GM19025 (cell line): ENCODE data around the gene ANGPTL2.
"Not testable (repeated sequence)": the region's sequence is repeated elsewhere in the genome, so short reads cannot be mapped to it uniquely, and the experiment has no call there.

ENCODE experiments used
- ATAC-seq: cut with Tn5 transposase; IDR thresholded peaks from one replicate; pipeline ENCODE4 v1.9.1; 2021; ENCODE audit warnings: mild to moderate bottlenecking, low read depth, moderate library complexity; ENCODE audit not compliant: unreplicated experiment

The ANGPTL2 gene

DNA sequence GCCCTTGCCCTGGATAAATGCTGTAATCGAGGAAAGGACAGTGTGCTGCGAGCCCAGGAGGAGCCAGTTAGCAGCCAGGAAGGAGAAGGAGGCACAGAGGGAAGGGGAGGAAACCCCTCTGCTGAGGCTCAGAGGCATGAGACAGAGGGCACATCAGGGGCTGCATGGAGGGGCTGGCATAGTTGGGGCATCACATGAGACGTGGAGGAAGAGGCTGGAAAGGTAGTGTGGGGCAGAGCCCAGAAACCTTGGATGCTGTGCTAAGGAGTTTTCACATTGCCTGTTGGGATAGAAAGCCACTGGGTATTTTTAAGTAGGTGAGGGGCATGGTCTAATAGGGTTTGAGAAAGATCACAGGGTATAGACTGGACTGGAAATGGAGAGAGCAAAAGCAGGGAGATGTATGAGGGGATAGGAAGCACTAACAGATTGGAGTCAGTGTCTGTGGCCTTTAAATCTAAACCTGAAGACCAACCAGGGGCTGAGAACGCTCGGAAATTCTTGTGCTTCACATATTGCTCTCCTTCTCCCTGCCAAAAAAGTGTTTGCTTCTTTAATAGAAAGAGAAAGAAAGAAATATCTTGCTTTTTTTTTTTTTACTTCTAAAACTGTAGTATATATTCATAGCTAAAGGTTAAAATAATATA, 33.0 kb upstream of the ANGPTL2 start:
- ATAC-seq = no peak

DNA sequence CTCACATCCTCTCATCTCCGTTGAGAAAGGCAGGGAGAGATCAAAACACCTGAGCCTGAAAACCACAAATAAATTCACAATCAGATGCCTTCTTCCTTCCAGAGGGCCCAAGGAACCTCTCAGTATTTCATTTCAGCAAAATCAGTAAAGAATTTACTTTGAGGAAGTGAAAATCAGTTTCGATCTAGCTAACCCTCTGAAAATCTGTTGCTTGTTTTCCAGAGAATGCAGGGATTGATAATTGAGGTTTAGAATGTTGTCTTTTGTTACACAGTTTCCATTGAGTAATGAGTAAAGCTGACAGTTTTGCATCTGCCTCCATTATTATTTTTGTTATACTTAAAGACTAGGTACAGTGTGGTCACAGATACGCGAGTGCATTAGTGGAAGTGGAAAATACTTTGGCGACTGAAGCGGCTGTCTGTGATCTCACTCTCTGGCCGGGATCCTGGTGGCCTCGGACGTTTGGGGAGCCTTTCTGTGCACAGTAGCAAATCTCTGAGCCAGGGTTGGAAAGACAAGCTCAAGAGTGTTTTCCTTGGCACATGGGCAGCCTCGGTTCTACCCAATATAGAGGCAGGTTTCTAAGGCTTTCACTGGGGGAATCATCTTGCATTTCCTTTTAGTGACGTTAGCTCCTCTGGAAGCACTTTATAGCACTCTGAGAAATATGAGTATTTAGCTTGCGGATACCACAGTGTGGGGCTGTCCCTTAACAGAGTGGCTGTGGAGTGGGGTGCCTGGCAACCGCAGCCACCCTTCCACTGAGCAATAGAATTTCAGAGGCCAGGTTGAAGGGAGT, 32.2 kb upstream of the ANGPTL2 start:
- no peak for ATAC-seq

DNA sequence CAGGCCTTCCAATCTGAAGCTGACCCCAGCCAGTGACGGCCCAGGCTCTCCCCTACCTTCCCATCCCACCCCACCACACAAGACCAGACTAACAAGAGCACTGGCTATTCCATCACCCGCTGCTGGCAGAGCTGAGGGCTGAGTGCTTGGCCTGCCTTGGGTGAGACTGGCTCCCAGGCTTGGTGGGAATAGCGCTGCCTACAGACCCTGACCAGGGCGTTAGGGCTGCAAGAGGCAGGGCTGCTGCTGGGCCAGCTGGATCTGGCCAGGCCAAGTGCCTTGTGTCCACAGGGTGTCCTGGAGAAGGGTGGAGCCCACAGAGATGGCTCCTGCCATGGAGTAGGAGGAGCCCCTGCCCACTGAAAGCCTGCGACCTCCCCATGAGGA, 31.6 kb upstream of the ANGPTL2 start:
- ATAC-seq = no peak

DNA sequence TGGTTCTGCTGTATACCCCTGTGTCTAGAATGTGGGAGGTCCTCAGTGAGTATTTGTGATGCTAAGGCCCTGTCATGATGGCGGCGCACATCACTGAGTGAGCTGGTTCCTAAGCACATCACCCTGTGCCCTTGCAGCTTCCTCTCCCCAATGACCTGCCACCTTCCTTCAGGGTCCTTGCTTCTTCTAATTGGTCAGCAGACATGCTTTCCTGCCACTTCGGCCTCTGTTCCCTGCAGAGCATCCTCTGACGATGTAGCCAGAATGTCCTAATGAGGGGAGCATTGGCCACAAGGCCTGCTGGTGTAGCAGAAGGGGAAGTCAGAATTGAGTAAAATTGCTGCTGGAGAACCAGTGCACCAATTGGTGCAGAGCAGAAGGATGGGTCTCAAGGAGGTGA, 31.1 kb upstream of the ANGPTL2 start:
- ATAC-seq = no peak

DNA sequence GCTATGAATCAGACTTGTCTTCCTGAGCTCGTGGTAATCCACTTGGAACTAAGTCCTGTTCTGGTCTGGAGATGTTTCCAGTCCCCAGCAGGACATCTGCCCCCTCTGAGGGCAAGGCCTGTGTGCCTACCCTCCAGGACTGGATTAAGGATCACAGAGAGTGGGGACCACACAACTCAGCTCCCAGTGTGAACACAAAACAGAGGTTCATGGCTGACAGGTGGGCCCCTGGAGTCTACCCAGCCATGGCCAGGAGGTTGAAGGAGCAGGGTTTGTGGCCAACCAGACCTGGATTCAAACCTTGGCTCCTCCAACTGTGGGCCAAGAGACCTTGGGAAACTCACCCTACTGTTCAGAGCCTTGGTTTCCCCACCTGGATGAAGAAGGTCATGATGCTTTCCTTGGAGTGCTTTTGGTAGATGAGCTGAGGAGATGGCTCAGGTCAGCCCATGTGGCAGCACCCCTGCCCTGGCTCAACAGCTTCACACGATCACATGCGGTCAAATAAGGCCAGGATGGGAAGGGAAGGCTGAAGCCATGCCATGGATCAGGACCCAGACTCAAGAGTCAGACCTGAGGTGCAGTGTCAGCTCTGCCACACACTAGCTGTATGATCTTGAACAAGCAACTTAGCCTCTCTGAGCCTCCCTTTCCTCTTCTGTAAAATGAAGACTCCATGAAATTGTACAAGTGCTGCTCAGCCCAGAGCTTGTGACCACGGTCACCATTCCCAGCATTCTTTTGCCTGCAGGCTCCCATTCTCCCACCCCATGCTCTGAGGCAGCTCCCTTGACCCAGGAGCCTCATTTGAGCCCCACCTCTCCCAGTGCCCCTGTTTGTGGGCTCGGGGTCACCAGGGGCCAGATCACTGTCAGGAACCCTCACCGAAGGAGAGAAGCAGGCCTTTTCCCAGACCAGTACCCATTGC, 27.3 kb upstream of the ANGPTL2 start:
- no peak for ATAC-seq

DNA sequence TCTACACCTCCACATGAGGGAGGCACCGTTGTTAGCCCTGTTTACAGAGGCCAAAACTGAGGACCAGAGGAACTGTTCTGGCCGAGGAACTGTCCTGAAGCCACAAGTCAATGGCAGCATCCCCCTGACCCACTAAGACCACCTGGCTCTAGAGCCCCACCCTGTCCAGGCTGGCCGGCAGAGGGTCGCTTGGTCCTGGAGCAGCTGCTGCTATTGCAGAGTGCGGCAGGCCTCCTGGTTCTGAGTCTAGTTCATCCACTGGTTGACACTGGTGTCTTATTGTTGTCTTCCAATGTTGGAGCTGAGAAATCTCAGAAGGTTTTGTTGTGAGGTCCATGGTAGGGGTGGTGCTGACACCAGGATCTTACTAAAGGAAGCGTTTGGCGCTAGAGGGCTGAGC, 26.6 kb upstream of the ANGPTL2 start:
- ATAC-seq = no peak

DNA sequence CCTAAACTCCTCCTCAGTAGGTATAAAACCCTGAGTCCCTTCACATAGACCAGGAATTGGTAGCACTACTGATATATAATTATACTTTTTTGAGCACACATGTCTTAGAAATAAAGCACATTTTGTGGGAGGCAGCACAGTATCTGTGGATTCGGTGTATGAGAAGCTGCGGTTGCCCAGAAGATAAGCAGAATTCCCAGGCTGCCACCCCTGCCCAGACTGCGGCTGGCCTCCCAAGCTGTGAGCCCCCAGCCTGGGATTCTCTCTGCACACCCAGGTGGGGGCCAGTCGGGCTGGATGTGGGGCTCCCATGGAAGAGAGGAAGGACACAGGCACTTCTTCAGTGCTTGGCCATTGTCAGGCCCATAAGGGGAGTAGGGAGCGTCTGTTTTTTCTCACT, 25.6 kb upstream of the ANGPTL2 start:
- no peak for ATAC-seq

DNA sequence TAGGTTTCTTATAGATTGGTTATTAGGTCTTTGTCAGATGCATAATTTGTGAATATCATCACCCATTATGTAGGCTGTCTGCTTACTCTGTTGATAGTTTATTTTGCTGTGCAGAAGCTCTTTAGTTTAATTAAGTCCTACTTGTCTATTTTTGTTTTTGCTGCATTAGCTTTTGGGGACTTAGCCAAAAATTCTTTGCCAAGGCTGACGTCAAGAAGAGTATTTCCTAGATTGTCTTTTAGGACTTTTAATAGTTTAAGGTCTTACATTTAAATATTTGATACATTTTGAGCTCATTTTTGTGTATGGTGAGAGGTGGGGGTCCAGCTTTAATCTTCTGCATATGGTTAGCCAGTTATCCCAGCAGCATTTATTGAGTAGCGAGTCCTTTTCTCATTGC, 24.8 kb upstream of the ANGPTL2 start:
- no peak for ATAC-seq

DNA sequence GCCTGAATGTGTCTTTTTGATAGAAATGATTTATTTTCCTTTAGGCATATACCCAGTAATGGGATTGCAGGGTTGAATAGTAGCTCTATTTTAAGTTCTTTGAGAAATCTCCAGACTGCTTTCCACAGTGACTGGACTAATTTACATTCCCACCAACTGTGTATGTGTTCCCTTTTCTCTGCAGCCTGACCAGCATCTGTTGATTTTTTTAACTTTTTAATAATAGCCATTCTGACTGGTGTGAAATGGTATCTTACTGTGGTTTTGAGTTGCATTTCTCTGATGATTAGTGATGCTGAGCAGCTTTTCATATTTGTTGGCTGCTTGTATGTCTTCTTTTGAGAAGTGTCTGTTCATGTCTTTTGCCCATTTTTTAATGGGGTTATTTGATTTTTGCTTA, 24.4 kb upstream of the ANGPTL2 start:
- ATAC-seq = not testable (repeated sequence)

DNA sequence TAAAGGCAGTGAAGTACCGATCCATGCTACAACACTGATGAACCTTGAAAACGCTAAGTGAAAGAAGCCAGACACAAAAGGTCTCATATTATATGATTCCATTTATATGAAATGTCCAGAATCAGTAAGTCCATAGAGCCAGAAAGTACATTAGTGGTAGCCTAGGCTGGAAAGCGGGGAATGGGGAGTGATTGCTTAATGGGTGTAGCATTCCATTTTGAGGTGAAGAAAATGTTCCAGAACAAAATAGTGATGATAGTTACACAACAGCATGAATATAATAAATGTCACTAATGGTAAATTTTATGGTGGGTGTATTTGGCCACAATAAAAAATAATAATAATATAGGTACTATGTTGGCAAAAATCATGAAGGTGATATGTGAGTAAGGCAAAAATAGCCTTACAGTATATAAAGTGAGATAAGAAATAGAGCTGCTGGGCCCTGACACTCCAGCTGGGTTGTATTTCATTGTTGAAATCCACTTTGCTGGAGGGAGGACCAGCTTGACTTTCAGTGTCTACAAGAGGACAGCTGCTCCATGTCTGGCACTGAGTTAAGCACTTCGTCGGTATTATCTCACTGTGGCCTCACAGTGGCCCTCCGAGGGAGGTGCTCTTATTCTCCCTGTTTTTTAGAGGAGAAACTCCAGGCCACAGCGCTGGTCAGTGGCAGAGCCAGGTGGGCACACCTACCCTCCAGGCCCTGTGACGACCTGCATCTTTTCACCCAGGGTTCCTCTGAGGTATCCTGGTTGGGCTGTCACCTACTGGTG, 22.4 kb upstream of the ANGPTL2 start:
- no peak for ATAC-seq

DNA sequence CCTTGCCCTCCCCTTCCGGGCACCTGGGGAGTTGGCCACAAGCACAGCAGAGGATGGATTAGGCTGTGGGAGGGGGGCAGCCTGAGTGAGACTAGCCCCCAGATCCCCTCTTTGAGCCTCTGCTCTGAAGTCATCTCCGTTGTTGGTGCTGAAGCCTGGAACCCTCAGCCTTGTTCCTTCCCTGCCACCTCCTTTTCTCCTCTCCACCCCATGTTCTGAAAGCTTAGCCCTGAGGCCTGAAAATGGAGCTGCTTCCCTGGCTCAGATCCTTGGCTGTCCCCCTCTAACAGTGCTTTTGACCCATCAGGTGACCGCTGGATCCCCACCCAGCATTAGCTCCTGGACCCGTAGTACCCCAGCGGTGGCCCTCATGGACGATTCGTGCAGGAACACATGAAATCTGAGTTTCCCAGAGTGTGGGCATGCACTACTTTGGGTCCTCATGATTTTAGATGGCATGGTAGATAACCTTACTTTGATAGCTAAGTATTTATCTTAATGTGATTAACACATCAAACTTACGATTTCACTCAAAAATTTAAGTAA, 21.6 kb upstream of the ANGPTL2 start:
- ATAC-seq = no peak

DNA sequence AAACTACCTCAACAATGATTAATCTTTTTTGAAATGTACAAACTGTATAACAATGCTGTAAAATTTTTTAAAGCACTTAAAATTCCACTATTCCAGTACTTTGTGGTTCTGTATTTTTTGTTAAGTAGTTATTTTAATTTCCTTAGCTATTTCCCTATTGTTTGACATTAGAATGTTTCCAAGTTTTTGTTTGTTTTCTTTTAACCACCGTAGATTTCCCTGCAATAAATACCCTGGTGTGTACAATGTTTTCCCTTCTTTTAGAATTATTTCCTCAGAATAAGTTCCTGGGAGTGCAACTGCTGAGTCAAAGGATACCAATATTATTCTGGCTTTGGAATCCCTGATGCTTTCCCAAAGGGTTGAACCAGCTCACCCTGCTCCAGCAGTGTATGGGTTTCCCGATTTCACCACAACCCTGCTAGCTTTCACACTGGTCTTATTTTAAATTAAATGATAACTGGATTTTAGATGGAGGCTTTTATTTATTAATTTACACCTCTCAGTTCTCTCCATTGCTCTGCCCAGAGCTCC, 20.6 kb upstream of the ANGPTL2 start:
- no peak for ATAC-seq

DNA sequence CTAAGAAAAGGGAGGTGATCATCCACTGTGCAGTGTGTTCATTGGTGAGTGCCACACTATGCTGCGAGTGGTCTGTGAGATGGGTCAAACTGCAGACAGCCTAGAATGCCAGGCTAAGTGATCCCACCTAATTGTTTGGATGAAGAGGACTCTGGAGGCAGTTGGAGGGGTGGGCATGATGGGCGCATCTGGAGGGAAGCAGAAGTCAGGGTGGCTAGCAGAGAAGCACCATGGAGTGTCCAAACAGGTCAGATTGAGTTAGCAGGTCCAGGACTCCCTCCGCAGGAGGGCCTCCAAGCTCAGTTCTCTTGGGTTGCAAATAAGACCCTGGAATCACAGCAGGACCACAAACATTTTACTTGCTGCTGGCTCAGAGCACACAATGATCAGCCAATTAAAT, 19.9 kb upstream of the ANGPTL2 start:
- no peak for ATAC-seq

DNA sequence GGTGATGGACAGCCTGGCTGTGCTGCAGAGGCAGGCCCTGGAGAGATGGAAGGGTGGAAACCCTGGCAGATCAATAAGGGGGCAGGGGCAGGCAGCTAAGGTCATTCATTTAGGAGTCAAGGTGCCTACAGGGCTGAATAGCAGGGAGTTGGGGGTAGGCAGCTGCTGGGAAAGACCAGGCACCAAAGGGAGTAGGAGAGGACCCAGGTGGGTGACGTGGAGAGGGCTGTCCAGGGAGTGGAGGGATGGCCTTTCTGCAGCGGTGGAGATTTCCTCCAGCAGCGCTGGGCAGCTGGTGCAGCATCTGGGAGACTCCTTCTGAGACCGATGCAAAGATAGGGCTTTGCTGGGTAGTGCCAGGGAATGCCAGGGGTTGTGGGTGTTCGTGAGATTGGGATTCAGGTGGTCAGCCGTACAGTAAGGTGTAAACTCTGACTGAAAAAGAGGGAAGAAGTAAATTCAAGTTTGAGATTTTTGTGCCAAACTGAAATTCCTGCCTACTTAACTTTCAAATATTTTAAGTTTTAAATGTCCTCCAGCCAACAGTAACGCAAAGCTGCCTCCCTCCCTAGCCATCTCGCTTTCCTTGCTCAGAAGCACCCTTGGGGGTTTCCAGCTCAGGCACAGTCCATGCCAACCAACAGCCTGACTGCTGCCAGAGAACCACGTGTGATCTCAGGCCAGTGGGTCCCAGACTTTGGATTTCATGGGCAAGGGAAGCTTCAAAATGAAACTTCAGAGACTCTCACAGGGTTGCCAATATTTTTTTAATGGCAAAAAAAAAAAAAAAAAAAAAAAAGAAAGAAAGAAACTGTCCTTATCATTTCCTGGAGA, 18.6 kb upstream of the ANGPTL2 start:
- no peak for ATAC-seq

DNA sequence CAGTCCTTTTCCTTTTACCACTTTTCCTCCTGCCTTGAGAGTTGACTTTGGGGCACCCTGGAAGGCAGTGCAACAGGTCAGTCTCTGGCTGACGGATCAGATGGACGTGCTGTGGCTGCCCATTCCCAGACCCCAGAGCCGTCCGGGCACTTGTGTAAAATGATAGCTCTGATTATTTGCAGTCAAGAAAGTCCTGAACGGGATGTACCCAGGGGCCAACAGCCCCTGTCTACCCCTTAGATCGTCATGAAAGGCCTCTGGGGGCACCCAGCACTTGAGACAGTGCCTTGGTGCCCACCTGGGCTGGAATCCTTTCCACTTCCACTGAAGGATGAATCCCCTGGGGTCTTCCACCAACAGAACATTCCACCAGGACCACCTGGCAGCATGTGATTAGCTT, 17.7 kb upstream of the ANGPTL2 start:
- no peak for ATAC-seq

DNA sequence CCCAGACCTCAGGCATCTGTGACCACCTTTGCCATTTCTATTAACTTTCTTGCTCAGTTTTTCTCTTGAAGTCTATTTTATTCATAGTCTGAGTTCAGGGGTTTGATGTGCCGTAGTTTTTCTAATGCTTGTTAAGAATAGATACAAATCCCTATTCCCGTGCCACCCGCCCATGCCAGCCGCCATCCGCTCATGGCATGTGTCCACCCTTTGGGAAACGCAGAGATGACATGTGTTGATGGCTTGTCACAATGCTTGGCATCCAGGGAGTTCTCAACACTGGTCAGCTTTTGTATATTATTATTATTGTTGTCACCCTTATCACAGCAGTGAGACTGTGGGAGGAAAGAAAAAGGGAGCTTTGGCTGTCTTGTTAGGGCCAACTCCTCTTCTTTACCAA, 17.3 kb upstream of the ANGPTL2 start:
- ATAC-seq = no peak

DNA sequence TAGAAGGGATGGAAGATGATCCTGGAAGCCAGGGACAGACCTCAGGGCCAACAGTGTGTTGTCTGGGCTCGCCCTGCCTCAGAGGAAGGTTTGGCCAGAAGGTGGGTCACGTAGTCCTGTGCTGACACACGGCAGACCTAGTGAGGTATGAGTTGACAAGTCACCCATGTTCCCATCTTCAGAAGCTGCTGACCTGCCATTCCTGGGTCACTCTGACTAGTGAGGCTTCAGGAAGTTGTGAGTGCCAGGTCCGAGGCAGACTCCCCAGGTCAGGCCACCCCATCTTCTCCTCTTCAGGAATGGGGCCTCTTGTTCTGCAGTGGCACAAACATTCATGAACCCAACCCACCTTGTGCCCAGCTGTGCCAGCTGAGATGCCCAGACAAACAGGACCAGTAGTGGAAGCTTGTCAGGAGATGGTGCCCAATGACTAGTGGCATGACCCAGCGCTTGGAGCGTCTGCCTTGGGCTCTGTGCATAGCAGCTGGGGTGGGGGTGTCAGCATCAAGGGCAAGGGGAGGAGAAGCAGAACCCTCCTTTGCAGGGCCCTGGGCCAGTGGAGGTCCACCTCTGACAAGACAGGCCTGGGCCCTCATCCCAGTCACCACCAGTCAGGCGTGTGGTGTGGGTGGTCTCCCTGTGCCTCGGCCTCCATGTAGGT, 16.8 kb upstream of the ANGPTL2 start:
- ATAC-seq = no peak

DNA sequence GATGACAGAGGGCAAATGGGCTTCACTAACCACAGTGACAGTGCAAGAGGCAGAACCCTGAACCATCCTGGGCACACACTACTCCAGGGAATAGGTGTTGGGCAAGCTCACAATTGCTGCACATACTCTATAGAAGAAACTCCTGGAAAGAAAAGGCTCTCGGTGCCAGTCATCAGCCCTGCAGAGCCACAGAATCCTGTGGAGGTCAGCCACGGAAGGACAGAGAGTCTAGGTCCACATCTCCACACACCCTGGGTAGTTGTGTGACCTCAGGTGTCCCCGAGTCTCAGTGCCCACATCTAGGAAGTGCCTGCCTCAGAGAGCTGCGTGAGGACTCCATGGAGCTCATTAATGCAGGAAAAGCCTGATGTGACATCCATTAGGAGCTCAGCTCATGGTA, 16.0 kb upstream of the ANGPTL2 start:
- ATAC-seq = no peak
